Measurements from ENCODE around the gene GLRB. TPM values are rescaled to one million over a fixed set of nuclear protein-coding genes. Genes with fewer than 3 reads are reported as not detected.

The GLRB gene
- total RNA-seq, 1 experiment from 2014 or later: 0.70 TPM

GRCh38 chr4:157040405-157040804 is 35.5 kb upstream of the GLRB start:
- Mint-ChIP-seq H3K36me3 (ENCODE audit: insufficient read depth in 1 of 3, low read depth in 3 of 3) (no peaks in the 10 kb centered on the region), H3K27me3 (ENCODE audit: low read depth) (no peaks in the 10 kb centered on the region), H3K27ac (no peak overlapping the region), H3K4me1 (peaks cover 4 to 5% of the 10 kb centered on the region in 2 experiments; a peak in 3 of 4 replicates), H3K9me3 (no peaks in the 10 kb centered on the region), H3K4me3 (no peak overlapping the region)
- H3K79me1 ChIP-seq (ENCODE audit: insufficient read depth, low read depth, low read length, poor library complexity, severe bottlenecking): no peaks in the 10 kb centered on the region
- no peak overlapping the region for H3K9ac ChIP-seq (ENCODE audit: extremely low read depth, insufficient read length, low read length)
- no peak overlapping the region for H3K56ac ChIP-seq (ENCODE audit: insufficient read length, low read depth, low read length)
- no peak overlapping the region for H3K18ac ChIP-seq (ENCODE audit: insufficient read length, low read depth, low read length)
- no peaks in the 10 kb centered on the region for H3K27me3 ChIP-seq (ENCODE audit: insufficient read depth, low read length)
- no peak overlapping the region for H2BK12ac ChIP-seq (ENCODE audit: insufficient read length, low read depth, low read length)
- H3K79me2 ChIP-seq (ENCODE audit: insufficient read depth, low read length): no peaks in the 10 kb centered on the region
- no peak overlapping the region for H4K91ac ChIP-seq (ENCODE audit: insufficient read length, low read depth, low read length)
- no peak overlapping the region for H3K14ac ChIP-seq (ENCODE audit: insufficient read depth, low read length)
- no peak overlapping the region for H3K4me2 ChIP-seq (ENCODE audit: insufficient read depth, insufficient read length, low read length)
- H2BK120ac ChIP-seq (ENCODE audit: low read depth, low read length, poor library complexity, severe bottlenecking): no peak overlapping the region
- no peak overlapping the region for H4K8ac ChIP-seq (replicated peaks; ENCODE audit: insufficient read length, low read depth, low read length)
- no peak overlapping the region for H2BK5ac ChIP-seq (ENCODE audit: insufficient read length, low read length)
- no peak overlapping the region for H3K23ac ChIP-seq (ENCODE audit: insufficient read length, low read depth, low read length)
- no peaks in the 10 kb centered on the region for H3K23me2 ChIP-seq (ENCODE audit: insufficient read length, low read depth, low read length, poor library complexity, severe bottlenecking)
- H4K5ac ChIP-seq (ENCODE audit: insufficient read length, low read depth, low read length): no peak overlapping the region
- H3K4me1 ChIP-seq (ENCODE audit: insufficient read depth, low read length): no peaks in the 10 kb centered on the region
- no peaks in the 10 kb centered on the region for H3K9me3 ChIP-seq (ENCODE audit: control insufficient read depth, low read depth, low read length)
- DNase-seq: no peak
- H3K4ac ChIP-seq (ENCODE audit: low read depth, low read length): no peak overlapping the region
- no peaks in the 10 kb centered on the region for H4K20me1 ChIP-seq (ENCODE audit: control insufficient read depth, insufficient read depth, insufficient read length)
- H2AFZ ChIP-seq (ENCODE audit: low read length): no peak overlapping the region
- TF ChIP-seq CTCF (conservative IDR thresholded peaks at IDR 0.05): no peak
- no peak overlapping the region for H2BK15ac ChIP-seq (ENCODE audit: low read depth, low read length)
- H2AK5ac ChIP-seq (ENCODE audit: insufficient read length, low read length): no peak overlapping the region
- H2BK20ac ChIP-seq (ENCODE audit: low read depth, low read length, poor library complexity, severe bottlenecking): no peak overlapping the region
- H3K27ac ChIP-seq (ENCODE audit: insufficient read length, low read depth, low read length): no peak overlapping the region
- no peak overlapping the region for H3T11ph ChIP-seq (ENCODE audit: low read length)

Measured in H9 (cell line).